ENCODE measurements around the gene TAF6.

The TAF6 gene

DNA sequence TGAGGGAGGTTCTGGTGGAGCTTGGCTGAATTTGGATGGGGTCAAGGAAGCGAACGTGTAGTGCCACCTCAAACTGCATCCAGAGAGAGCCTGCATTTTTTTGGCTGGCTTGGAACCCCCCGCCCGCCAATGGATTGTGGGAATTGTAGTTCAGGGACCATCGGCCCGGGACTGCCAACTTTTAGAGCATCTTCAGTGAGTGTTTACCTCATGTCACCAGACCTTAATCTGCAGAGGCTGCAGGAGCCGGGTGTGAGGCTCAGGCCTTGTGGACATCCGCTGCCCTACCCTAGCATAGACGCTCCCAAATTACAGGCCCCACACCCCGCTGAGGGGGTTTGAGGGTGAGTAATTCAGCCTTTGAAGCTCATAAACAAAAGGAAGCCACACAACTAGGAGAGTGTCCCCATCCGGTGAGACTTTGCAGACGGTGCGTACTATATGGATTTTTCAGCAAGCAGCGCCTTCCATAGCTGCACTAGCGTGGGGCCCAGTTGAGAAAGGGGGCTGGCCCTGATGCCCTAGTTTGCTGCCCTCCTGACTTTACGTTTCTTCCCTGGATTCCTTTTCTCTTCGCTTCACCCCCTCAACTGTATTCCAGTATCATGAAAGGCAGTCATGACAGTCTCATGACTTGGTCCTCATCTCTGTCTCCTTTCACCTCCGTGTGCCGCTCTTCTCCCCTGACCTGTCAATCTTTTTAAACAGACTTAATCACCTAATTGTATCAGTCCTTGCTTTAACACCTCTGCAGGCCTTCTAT, 993 bp upstream of the TAF6 start:
- peak; percentile 69 for DNase-seq

DNA sequence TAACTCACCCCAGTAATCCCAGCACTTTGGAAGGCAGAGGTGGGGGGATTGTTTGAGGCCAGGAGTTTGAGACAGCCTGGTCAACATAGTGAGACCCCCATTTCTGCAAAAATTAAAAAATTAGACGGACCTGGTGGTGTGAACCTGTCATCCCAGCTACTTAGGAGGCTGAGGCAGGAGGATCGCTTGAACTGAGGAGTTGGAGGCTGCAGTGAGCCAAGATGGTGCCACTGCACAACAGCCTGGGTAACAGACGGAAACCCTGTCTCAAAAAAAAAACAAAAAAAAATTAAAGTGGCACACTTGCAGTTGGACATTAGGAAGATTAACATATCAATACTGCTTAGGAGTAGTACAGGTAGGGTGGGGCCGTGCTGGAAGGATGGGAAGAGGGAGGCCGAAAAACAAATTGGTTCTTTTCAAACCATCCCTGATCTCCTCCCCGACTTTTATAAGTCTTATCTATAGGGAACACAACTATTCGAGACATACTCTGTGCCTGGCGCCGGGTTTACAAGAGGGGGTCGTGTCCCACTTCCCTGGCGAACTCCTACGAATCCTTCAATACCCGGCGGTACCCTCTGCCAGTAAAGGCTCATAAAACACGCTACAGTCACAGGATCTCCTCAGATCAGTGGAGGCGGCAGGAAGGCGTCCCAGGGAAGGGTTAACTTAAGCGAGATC, 628 bp downstream of the TAF6 start:
- no peak for DNase-seq

DNA sequence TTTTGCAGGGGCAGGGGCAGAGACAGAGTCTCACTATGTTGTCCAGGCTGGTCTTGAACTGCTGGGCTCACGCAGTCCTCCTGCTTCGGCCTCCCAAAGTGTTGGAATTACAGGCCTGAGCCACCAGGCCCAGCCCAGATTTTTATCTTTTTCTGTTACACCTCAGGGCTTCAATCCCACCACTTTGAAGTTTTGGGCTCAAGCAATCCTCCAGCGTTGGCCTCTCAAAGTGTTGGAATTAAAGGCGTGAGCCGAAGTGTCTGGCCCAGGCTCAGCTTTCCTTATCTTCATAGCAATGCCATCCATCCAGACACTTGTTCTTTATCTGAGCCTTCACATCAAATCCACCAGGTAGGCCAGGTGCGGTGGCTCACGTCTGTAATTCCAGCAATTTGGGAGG, 4.1 kb downstream of the TAF6 start:
- DNase-seq = no peak

DNA sequence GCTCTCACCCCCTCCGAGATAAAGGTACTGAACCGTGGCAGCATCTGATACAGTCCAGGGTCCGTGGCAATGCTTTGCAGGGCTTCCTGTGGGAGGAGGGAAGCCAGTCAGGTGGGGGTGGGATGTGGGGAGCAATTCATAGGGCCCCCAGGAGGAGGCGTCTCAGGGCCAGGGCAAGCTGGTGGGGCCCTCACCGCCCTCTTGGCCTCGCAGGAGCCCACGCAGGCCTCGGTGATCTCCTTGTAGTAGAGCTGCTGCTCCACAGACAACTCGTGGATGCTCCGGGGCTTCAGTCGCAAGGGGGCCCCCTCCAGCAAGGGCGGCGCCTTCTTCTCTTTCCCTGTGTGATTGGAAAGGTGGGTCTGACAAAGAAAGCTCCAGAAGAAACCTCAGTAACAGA, 7.2 kb downstream of the TAF6 start:
- no peak for DNase-seq

GRCh38 chr7:100111156-100111555, 8.0 kb downstream of the TAF6 start:
- DNase-seq = no peak

DNA sequence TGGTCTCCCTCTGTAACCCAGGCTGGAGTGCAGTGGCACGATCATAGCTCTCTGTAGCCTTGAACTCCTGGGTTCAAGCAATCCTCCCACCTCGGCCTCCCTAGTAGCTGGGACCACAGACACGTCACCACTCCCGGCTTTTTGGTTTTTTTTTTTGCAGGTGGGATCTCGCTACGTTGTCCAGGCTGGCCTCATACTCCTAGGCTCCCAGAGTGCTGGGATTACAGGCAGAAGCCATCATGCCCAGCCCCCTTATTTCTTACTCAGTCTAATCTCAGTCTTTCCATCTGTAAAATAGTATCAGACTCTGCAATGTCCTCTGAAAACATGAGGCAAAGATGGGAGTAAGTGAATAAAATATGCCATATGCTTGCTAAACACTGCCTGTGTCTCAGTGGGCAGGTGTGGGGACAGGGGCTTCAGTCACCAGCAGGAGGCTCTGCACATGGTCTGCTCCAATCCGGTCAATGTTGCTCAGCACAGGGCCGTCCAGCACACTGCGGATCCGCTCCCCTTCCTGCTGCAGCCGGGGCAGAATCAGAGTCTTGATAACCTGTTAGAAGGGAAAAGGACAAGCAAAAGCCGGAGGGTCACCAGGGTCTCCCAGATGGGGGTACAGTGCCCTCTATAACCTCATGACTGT, 9.5 kb downstream of the TAF6 start:
- no peak for DNase-seq

DNA sequence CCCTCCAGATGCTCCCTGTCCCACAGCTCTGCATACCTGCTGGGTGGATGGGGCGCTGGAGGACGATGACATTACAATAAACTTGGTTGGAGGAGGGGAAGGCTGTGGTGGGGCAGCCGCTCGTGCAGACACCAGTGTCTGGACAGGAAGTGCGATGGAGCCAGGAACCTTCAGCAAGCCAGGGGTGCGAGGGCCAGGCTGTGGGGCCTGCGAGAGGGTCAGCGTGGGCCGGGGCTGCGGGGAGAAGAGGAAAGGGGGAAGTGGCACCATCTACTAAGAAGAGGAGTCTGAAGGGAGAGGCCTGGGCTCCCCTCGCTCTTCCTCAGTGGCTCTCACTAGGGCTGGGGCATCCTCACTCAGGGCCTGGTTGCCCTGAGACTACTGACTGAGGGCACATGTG, 11.3 kb downstream of the TAF6 start:
- DNase-seq = no peak

DNA sequence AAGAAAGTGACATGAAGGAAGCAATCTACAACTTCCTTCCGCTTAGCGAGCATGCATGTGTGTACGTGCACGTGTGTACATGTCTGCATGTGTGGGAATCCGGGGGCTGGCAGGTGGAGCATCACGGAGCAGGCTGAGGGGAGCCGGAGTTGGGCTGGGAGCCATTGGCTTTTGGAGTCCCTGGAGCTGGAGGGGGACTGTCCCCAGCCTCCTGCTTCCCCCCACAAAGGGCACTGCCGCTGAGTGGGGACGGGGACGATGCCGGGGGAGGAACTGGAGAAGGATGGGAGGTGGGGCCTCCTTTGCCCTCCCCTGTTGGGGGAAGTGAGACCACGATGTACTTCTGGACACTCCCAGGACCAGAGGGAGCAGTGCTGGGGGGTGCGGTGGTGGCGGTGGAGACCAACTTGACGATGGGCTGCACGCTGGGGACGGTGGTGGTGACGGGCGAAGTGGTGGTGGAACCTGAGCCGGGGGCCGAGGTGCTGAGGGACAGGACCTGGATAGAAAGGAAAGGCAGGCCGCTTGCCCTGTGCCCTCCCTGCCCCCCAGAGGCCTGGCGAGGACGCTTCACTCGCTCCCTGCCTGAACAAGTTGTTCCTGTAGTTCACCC, 11.9 kb downstream of the TAF6 start:
- no peak for DNase-seq

- DNase-seq = no peak
Measured at GRCh38 chr7:100106633-100107032, 12.5 kb downstream of the TAF6 start.

DNA sequence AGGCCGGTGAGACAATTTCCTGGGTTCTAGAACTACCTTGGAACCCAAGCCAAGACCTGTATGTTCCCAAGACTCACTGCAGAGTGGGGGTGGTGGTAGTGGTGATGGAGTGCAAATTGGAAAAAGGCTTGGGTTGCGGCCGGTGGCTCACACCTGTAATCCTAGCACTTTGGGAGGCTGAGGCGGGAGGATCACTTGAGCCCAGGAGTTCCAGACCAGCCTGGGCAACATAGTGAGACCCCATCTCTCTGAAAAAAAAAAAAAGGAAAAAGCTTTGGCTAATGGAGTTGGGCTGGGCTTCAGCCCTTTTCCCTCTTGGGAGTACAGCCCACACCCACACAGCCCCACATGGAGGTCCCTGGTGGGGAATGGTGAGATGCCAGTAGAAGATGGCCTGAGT, 13.6 kb downstream of the TAF6 start:
- DNase-seq = no peak

DNA sequence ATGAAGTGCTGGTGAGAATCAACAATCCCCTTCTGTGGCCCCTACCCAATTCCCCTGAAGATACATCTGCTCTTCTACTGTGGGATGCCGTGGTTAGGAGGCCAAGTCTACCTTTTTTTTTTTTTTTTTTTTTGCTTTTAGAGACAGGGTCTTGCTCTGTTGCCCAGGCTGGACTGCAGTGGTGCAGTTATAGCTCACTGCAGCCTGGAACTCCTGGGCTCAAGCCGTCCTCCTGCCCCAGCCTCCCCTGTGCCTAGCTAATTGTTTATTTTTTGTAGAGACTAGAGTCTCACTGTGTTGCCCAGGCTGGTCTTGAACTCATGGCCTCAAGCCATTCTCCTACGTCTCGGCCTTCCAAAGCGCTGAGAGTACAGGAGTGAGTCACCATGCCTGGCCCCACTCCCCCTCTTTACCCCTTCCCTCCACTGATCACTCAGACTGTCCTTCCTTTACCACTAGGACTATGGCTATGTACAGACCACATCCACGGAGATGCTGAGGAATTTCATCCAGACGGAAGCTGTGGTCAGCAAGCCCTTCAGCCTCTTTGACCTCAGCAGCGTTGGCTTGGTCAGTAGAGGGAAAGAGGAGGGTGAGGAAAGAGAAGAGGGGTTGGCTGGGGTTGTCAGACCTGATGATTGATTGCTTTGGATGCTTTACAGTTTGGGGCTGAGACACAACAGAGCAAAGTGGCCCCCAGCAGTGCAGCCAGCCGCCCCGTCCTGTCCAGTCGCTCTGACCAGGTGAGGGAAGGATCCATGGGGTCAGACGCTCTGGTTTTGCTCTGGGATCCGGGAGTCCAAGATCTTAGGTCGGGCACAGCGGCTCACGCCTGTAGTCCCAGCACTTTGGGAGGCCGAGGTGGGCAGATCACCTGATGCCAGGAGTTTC, 16.0 kb downstream of the TAF6 start:
- no peak for DNase-seq

GRCh38 chr7:100101016-100101862, 17.9 kb downstream of the TAF6 start, which contains the start of the genes AP4M1 and MCM7:
Gene AP4M1 (plus strand): TSS chr7:100101643. CDS start chr7:100101715, 72 bp downstream.
Gene MCM7 (minus strand): TSS chr7:100101397. CDS start chr7:100101294, 103 bp downstream.
- DNase-seq = peak; percentile 96

DNA sequence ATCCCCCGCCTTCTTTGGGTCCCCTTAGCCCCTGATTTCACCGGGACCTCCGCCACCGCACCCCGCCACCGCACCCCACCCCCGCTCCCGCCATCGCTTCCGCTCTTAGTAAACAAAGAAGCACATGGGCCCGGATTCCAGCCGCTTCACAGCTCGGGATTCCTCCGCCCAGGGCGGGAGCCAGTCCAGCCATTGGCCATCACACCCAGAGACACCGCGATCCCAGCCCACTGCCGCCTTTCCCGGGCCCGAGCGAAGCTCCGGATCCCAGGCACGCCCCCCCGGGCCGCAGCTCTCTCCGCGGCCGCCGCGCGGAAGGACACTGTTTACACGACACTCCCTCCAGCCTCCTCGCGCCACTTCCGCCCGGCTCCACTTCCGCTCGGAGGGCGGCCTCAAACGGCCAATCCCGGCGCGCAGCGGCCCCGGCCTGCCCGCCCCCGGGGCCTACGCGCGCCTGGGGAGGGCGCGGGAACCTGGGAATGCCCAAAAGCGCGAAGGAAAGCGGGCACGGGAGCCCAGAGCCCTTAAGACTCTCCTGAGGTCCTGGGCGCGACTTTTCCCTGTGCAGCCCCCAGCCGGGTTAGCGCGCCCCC, 18.6 kb downstream of the TAF6 start:
- peak; percentile 83 for DNase-seq

DNA sequence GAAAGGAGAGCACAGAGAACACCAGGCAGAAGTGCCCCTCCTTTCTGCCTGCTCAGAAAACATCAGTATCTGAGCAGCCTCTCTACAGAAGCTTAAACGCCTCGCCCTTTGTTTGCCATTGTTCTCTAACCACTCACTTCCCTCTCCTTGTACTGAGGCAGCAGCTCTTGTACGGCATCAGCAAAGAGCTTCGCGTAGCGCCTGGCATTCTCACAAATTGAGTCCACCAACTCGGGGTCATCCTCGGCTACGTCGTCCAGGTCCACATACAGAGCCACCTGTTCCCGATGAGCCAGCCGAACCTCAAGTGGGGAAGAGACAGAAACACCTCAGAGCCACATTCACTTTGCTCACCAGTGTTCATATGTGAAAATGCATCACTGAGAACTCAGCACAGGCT, 19.7 kb downstream of the TAF6 start:
- no peak for DNase-seq

DNA sequence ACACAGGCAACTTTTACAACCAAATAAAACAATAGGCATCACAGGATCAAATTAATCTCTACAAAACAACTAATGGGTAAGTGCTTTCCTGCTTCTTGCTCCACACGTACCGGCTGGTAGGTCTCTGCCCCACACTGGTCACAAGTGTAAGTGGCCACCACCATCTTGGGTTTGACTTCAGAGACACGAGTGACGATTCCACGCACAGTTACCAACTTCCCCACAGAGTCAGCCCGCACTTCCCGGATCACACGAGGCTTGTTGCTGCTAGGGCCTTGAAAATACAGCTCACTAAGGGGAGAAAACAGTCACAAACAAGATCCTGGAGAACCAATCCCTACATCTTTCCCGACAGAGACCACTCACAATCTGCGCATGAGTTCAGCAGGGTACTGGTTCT, 20.2 kb downstream of the TAF6 start:
- no peak for DNase-seq

- DNase-seq = no peak
Measured at GRCh38 chr7:100095704-100096103, 23.5 kb downstream of the TAF6 start.

DNA sequence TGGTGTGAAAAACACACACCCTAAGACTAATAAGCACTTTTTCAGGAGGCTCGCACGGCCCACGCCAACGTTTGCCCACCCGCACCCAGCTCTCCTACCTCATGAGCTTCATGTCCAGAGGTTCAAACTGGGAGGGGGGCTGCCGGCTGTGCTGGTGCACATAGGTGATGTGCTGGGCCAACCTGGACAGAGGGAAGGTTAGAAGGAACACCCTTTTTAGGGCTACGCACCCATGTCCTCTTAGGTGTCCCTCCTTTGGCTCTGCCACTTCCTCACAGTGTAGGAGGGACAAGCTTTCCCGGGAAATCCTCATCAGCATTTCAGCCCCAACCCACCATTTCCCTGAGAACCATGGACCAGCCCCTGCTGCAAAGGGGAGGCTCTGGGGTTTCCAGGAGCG, 23.9 kb downstream of the TAF6 start:
- no peak for DNase-seq

GRCh38 chr7:100093925-100094486, 25.2 kb downstream of the TAF6 start:
- DNase-seq = no peak

DNA sequence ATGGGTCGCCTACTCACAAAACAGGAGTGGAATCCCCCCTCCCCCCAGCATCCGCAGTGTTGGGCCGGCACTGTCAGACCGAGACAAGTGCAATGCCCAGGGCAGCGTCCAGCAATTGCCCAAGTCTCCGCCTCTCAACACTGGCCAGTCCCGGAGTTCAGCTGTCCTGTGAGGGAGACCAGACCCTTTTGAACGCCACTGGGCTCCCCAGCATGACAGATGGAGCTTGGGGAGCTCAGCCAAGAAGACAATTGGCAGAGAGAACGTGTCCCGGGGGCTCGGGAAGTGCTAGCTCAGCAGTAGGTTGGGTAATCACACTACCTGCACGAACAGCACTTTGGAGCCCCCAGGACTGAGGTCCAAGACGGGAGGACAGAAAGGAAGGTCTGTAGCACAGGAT, 25.7 kb downstream of the TAF6 start:
- DNase-seq = no peak

GRCh38 chr7:100093054-100093453, 26.1 kb downstream of the TAF6 start:
- no peak for DNase-seq

Data from activated gamma-delta T cell treated with Interleukin-2 at 50 U/mL for 16 hours (primary cell).